SH-SY5Y (cell line): ENCODE results near the gene ARAP2.

Experiments used
- GATA2 ChIP-seq: IDR thresholded peaks from 2 replicates; pipeline ENCODE4 v1.6.1; 2011; ENCODE audit warnings: mild to moderate bottlenecking, low read depth, low read length
- GATA3 ChIP-seq: IDR thresholded peaks from 2 replicates; pipeline ENCODE4 v1.6.1; 2011; ENCODE audit warnings: low read depth, mild to moderate bottlenecking, low read length, moderate library complexity

GRCh38 chr4:36133658-36134057 lies 110.7 kb downstream of the ARAP2 start:
- TF ChIP-seq GATA2 (no peak), GATA3 (no peak)
